Sigmoid colon (tissue), 4 donors: ENCODE measurements around the gene BDKRB1.

Experiments used
- POLR2A ChIP-seq, 2 donors: fragments of 450-650 bp; IDR thresholded peaks; one replicate each; pipeline ENCODE4 v1.6.1; 2016; ENCODE audit warnings: antibody characterized with exemption in 2 of 2, mild to moderate bottlenecking in 2 of 2, moderate library complexity in 2 of 2
- POLR2AphosphoS5 ChIP-seq, 4 donors: sonication (generic); formaldehyde crosslinking; IDR thresholded peaks; one replicate each; pipeline ENCODE4 v1.6.1; 2017; ENCODE audit warnings: antibody characterized with exemption in 4 of 4
- TF ChIP-seq, protein P1 (sequence below), 4 experiments: fragments of 450-650 bp in 3 of 4; fragments of 200-600 bp in 1 of 4; IDR thresholded peaks; one replicate each; pipeline ENCODE4 v1.5.1; 2016 to 2019; ENCODE audit warnings: antibody characterized with exemption in 4 of 4, mild to moderate bottlenecking in 3 of 4, moderate library complexity in 2 of 4

DNA sequence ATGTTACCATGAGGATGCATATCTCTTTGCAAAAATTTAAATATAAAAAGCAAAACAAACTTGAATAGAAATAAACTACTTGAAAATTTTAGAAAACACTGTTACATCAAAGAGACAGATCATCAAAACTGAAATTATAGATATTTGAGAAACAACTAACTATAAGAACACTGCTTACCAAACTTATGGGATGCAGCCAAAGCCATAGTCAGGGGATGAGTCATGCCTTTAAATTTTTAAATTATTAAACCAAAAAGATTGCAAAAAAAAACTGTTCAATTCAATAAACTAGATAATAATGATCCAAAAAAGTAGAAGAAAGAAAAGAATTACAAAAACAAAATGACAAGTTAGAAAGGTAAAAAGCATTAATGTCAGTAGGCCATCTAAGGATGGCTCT lies 43.9 kb upstream of the BDKRB1 start:
- TF ChIP-seq, protein P1, sequence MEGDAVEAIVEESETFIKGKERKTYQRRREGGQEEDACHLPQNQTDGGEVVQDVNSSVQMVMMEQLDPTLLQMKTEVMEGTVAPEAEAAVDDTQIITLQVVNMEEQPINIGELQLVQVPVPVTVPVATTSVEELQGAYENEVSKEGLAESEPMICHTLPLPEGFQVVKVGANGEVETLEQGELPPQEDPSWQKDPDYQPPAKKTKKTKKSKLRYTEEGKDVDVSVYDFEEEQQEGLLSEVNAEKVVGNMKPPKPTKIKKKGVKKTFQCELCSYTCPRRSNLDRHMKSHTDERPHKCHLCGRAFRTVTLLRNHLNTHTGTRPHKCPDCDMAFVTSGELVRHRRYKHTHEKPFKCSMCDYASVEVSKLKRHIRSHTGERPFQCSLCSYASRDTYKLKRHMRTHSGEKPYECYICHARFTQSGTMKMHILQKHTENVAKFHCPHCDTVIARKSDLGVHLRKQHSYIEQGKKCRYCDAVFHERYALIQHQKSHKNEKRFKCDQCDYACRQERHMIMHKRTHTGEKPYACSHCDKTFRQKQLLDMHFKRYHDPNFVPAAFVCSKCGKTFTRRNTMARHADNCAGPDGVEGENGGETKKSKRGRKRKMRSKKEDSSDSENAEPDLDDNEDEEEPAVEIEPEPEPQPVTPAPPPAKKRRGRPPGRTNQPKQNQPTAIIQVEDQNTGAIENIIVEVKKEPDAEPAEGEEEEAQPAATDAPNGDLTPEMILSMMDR (IDR thresholded peaks at IDR 0.05): no peak
- TF ChIP-seq POLR2A (IDR thresholded peaks at IDR 0.05): no peak
- no peak for TF ChIP-seq POLR2AphosphoS5 (IDR thresholded peaks at IDR 0.05)
